Renal pelvis (tissue), 12 donors: ENCODE measurements around the gene ARHGEF18. TPM values are rescaled to one million over a fixed set of nuclear protein-coding genes. Genes with fewer than 3 reads are reported as not detected.
"Not testable (repeated sequence)": the region's sequence is repeated elsewhere in the genome, so short reads cannot be mapped to it uniquely, and the experiment has no call there.

Experiments used
- DNase-seq: peaks from one replicate; pipeline ENCODE4 v3.0.0-alpha.2; 2013
- long read RNA-seq, 16 experiments: transcript quantifications; one replicate each; lab custom pipeline, GENCODE V29; 2026
- polyA plus RNA-seq, 3 donors: library from polyadenylated mRNA; unstranded; fragments of 120-200 nt; gene quantifications; one replicate each; pipeline ENCODE4 v1.2.1, GENCODE V29; 2013; ENCODE audit not compliant: insufficient read length in 3 of 3

Gene ARHGEF18
- 10 to 100 TPM; 32.1 to 38.1 (median 34.3) TPM for polyA plus RNA-seq
- long read RNA-seq, donor 1: 0 reads
- long read RNA-seq, donor 2, full-length matches to known transcripts: 1 of 1 reads
- long read RNA-seq, donor 2, partial matches to known transcripts: 0 of 1 reads
- long read RNA-seq, donor 2, other reads (novel, unspliced or antisense): 0 of 1 reads
- long read RNA-seq, donor 3: 0 reads
- long read RNA-seq, donor 4: 0 reads
- long read RNA-seq, donor 5: 0 reads
- long read RNA-seq, donor 6: 0 reads
- long read RNA-seq, donor 7: 0 reads
- long read RNA-seq, donor 8: 0 reads
- long read RNA-seq, donor 9, full-length matches to known transcripts: 1 of 1 reads
- long read RNA-seq, donor 9, partial matches to known transcripts: 0 of 1 reads
- long read RNA-seq, donor 9, other reads (novel, unspliced or antisense): 0 of 1 reads
- long read RNA-seq, donor 10, partial matches to known transcripts: 26 of 27 reads
- long read RNA-seq, donor 10, other reads (novel, unspliced or antisense): 0 of 27 reads
- long read RNA-seq, donor 11: 0 reads
- long read RNA-seq, donor 12: 0 reads
- long read RNA-seq, donor 13: 0 reads
- long read RNA-seq, donor 14: 0 reads
- long read RNA-seq, donor 15: 0 reads
- long read RNA-seq, donor 16, partial matches to known transcripts: 5 of 5 reads
- long read RNA-seq, donor 16, other reads (novel, unspliced or antisense): 0 of 5 reads

GRCh38 chr19:7348587-7349230 lies at the start of gene ARHGEF18:
TSS of gene ARHGEF18 (plus strand) at chr19:7348937. CDS start at chr19:7362891, 13,954 bp downstream.
- no peak for DNase-seq

GRCh38 chr19:7301525-7301924 lies 47.2 kb upstream of the ARHGEF18 start:
- no peak for DNase-seq

- DNase-seq: no peak
Observed at GRCh38 chr19:7303470-7303869, 45.3 kb upstream of the ARHGEF18 start.

GRCh38 chr19:7304200-7304599 lies 44.5 kb upstream of the ARHGEF18 start:
- no peak for DNase-seq

GRCh38 chr19:7307590-7308218 lies 41.0 kb upstream of the ARHGEF18 start:
- no peak for DNase-seq

- not testable (repeated sequence) for DNase-seq
Observed at GRCh38 chr19:7308327-7308726, 40.4 kb upstream of the ARHGEF18 start.

GRCh38 chr19:7311911-7312310 lies 36.8 kb upstream of the ARHGEF18 start:
- no peak for DNase-seq

- no peak for DNase-seq
Observed at GRCh38 chr19:7312816-7313215, 35.9 kb upstream of the ARHGEF18 start.

GRCh38 chr19:7318176-7318575 lies 30.6 kb upstream of the ARHGEF18 start:
- DNase-seq: no peak

- no peak for DNase-seq
Observed at GRCh38 chr19:7326105-7326877, 22.4 kb upstream of the ARHGEF18 start.

- DNase-seq: no peak
Observed at GRCh38 chr19:7327802-7328201, 20.9 kb upstream of the ARHGEF18 start.

GRCh38 chr19:7328647-7329046 lies 20.1 kb upstream of the ARHGEF18 start:
- DNase-seq: no peak

GRCh38 chr19:7331446-7331845 lies 17.3 kb upstream of the ARHGEF18 start:
- no peak for DNase-seq

GRCh38 chr19:7333198-7334118 lies 15.3 kb upstream of the ARHGEF18 start:
- no peak for DNase-seq

GRCh38 chr19:7336321-7336973 lies 12.3 kb upstream of the ARHGEF18 start:
- no peak for DNase-seq

- DNase-seq: no peak
Observed at GRCh38 chr19:7337380-7338194, 11.2 kb upstream of the ARHGEF18 start.

GRCh38 chr19:7340959-7341837 lies 7.5 kb upstream of the ARHGEF18 start:
- DNase-seq: peak; percentile 82

GRCh38 chr19:7342143-7342542 lies 6.6 kb upstream of the ARHGEF18 start:
- DNase-seq: no peak
